ENCODE data around the gene PLXNA2.
A peak's percentile ranks its signal among the peaks of the same experiment; 100 is the strongest.

Gene PLXNA2

DNA sequence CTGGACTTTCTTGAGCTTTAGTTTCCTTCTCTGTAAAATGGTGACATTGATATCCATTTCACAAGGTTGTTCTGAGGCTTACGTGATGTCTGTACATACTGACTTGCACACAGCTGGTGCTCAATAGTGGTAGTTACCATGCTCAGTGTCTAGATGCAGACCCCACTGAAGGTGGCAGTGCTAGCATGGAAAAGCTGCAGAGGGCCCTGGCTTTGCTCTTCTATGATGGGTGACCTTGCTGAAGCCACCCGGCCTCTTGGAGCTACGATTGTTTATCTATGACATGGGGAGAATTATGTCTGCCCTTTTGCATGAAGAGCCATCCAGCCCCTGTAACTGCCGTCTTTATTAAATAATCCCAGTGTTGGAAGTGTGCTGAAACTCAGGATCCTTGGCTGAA is 131.8 kb downstream of the PLXNA2 start:
- no peak for DNase-seq

DNA sequence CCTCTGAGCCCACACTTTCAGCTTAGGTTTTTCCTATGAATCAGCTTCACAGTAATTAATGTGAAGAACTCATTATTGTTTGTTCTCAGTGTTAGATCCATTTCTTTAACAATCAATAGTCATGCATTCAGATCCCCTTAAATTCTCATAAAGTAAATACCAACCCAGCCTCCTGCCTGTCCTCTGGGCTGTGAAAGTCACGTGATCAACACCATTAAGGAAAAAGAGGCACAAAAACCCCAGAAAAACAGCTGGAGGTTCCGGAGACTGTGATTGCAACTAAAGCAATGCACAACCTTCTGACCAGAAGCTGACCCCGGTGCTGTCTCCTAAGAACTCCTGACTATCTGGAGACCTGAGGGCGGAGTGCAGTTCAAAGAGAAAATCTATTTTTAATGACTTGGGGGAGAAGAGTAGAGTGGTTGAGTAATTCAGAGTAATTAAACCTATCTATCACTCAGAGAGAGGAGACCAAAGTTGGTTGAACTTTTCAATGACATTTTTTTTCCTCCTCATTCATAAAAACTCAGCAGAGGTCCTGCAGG is 132.5 kb downstream of the PLXNA2 start:
- no peak for DNase-seq

DNA sequence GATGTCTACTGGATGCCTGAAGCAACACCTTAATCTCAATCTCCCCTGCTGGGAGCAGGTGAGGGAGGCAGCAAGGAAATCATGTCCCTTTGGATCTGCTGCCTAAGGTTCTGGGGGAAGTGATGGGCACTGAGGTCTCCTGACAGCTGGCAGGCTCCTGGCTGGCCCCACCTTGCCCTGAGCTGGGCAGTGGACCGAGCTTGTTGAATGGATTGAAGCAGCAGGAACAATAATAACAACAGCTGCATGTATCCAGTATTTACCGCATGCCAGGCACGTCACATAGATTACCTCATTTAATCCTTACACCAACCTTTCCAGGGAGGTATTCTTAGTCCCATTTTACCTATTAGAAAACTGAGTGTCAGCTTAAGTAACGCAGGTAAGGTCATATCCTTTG is 133.9 kb downstream of the PLXNA2 start:
- no peak for DNase-seq

DNA sequence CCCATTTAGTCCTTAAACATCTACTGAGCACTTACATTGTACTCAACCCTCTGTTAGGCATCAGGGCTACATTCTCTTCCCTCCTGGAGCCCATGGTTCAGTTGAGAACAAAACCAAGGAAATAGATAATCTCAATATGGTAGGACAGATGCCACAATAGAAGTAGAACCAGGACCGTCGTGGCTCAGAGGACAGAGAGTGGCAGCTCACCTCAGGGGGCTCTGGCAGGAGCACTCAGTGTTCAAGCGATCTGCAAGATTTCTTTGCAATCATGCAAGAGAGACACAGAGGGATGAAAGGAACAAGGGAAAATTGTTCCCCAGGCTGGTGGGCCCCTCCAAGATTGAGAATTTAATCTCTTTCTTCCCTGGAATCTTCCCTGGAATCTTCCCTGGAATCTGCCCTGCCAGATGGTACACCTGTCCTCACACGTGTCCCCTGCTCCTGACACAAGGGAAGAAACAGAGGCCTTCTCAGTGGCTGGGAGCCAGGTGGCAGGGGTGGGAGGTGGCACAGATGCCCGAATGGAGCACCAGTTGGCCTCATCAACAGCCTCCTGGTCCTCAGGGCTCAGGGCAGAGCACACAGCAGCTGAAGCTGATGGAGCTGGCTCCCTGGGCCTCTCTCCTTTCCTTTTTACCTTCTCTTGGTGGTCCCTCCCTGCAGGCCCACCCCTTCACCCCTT is 135.4 kb downstream of the PLXNA2 start:
- no peak for DNase-seq

DNA sequence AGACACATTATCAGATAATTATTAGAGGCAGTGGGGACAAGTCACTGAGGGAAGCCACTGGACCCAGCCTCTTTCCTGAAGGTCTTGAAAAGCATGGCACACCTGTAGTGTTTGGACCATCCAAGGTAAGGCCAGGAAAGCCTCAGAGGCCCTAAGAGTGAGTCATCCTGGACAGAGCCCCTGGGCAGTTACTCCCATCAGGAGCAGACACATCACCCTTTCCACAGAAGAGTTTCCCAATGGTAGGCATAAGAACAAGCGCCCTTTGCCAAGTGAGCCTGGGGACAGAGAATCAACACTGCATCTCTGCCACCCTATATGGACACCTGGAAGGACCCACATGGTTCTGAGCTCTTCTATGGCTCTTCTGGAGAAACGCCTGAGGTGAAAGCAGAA is 136.0 kb downstream of the PLXNA2 start:
- DNase-seq: no peak

GRCh38 chr1:208107425-208108212 is 136.6 kb downstream of the PLXNA2 start:
- no peak for DNase-seq

DNA sequence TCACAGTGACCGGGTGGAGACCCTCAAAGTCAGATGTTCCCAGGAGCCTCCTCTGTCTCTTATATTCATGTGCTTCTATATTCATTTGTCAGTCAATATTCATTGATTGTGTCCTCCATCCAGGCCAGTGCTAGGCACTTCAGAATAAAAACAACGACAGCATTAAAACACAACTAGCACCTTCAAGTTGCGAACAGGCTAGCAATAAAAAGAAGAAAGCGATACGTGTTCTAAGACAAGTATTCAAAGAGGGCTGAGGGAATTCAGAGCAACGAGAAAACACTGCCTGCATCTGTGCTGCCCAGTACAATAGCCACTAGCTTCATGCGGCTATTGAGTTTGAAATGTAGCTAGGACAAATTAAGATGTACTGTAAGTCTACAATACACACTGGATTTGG is 138.0 kb downstream of the PLXNA2 start:
- no peak for DNase-seq

GRCh38 chr1:208105756-208106155 is 138.4 kb downstream of the PLXNA2 start:
- no peak for DNase-seq

DNA sequence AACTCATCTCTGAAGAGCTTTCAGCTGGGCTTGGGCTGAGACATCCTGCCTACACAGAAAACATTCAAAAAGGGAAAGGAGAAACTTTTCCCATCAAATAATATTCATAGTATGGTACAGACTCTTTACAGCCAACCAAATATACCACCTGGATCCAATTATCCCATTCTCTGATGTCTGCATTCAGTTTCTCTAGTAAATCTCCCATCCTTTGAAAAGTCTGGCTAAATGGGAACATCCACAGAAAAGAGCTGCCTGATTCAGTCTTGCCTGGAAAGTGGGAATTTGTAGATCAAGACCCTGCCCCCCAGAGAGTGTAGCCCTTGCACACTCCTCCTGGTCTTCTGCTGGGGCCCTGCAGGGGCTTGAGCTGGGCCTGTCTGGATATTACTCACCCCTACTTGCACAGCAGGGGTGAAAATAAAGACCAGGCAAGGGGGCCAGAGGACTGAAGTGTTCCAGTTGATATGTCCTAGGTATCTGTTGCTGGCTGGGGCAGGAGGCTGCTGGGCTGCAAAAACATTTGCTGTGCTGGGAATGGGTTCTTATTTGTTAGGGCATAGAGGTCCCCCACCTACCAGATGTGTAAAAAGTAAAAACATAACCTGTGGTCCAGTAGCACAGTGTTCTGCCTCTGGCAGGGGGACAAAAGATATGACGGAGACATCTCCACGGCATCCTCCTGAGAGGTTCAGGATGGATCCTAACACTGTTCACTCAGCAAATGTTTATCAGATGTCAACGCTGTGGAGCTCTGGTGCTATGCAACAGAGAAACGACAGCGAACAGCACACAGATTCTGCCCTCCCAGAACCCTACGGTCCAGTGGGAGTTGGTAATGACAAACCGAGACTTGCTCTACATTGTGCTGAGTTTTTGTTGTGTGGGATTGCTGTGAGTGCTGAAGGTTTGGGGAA is 140.3 kb downstream of the PLXNA2 start:
- DNase-seq: no peak

DNA sequence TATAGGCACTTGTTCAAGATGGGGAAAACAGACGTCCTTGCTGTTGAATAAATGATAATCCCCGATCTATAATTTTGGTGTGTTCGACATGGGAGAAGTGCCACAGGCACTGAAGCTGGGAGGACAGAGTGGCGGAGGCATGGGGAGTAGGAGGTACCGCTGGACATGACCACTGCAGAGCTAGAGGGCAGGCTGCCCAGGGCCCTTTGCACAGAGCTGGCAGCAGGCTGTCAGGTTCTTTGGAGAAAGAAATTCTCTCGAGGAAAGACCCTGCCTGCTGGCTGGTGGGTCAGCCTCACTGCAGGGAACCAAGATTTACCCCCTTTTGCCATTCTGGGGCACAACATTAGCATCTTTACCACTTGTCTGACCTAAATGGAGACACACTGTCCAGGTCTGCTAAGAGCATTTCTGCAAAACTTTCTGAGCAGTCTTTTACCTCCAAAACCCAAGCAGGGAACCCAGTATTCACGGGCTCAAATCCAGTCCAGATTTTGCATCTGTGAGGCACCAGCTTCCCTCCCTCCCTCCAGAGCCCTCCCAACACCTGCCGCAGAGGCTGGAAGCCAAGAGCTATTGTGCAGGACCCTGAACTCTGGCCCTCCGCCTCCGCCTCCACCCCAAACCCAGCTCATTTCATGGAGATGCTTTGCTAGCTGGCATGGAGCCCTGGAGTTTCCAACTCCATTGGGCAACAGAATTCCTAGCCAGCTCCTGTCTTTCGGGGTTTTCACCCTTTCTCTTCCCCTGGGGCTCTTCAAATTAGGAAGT is 142.3 kb downstream of the PLXNA2 start:
- no peak for DNase-seq

- DNase-seq: no peak
These were observed 143.3 kb downstream of the PLXNA2 start for GRCh38 chr1:208100906-208101305.

- DNase-seq: no peak
These were observed 144.1 kb downstream of the PLXNA2 start for GRCh38 chr1:208100106-208100505.

DNA sequence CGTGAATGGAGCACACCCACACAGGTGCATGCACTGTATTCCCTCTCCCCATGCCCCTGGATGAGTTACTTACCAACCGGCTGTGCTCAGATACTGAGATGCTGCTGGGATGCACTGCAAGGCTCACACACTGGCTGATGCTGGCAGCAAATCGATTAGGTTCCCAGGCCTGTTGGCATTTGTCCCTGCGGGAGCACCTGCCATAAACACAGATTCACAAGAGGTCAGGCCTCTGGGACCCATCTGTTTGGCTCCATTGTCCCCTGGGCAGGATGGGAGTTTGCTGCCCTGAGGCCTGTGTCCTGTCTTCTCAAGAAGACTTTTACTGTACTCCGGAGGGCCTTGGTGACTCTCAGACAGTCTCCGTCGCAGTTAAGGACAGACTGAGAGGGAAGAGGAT is 145.4 kb downstream of the PLXNA2 start:
- DNase-seq: no peak

GRCh38 chr1:208093754-208094719 is 150.1 kb downstream of the PLXNA2 start:
- peak; percentile 63 for DNase-seq

- DNase-seq: no peak
These were observed 151.1 kb downstream of the PLXNA2 start for GRCh38 chr1:208093046-208093445.

DNA sequence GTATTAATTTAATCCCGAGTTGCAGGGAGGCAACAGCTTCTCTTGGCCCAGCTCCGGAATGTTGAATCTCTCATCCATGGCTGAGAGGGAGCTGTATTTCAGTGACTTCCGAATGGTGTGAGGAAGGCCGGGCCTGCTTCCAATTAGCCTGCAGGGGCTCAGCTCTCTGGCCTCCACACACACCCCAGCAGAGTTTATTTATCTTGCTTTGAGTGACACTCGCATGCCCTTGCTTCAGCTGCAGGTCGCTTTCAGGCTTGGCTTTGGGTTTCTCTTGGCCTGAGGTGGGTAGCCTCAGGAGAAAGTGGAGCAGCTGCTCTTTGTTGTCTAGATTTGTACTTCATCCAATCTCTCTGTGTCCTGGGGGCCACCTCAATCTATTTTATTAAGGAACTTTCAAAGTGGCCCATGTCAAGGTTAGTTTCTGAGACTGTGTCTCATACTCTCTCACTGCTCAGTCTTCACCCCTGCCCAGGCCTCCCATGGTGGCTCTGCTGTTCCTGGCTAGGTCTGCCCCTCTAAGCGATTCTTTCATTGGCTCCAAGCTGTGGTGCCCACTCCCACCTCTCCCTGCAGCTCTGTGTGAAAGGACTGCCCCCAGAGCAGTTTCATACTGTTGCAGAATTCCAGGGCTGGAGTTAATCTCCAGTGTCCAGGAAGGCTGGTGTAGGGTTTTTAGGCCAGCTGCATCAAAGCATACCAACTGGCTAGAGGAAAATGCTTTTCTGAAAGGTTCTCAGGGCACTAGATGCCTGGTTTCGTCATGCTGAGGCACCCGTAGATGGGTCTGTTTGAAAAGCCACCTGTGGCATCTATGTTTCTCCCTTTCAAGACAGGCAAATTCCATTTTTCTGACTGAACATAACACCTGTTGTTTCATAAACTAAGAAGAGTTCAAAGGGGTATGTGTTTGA is 153.5 kb downstream of the PLXNA2 start:
- no peak for DNase-seq

- DNase-seq: no peak
These were observed 154.3 kb downstream of the PLXNA2 start for GRCh38 chr1:208089761-208090370.

DNA sequence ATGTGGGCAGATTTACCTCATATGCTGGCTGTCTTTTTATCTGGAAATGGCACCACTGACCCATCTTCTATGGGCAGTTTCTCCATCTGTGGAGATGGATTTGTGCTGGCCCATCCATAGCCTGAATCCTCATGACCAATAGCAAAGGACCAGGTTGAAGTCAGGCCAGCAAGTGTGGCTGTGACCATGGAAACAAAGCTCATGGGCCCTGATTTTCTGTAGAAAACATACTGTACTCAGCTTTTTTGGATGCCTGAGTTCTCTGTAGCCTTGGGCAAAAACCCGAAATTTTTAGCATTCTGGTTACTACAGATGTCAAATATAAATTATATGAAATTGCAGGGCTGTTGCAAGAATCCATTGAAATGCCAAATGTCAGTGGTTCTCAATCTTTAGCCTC is 155.0 kb downstream of the PLXNA2 start:
- no peak for DNase-seq

- DNase-seq: no peak
These were observed 155.9 kb downstream of the PLXNA2 start for GRCh38 chr1:208088319-208088718.
